HCT116 (cell line): ENCODE measurements around the gene CRYGD. TPM values are rescaled to one million over a fixed set of nuclear protein-coding genes. Genes with fewer than 3 reads are reported as not detected.

Experiments used
- ATAC-seq: fragments of 200-7000 bp; cut with Tn5 transposase; 2 replicates; pipeline ENCODE4 v1.9.1; 2020; ENCODE audit warnings: mild to moderate bottlenecking, moderate library complexity
- BruUV-seq: library from RNA; stranded (reverse); fragments of 400-500 nt; replicated peaks from 2 replicates; lab custom pipeline; 2021; lab: Mats Ljungman, UMichigan
- CTCF ChIA-PET: fragments of 300-600 bp; sonication (Branson Sonifier 250); formaldehyde crosslinking; loops from one replicate; lab custom pipeline; 2021; ENCODE audit warnings: antibody characterized with exemption; lab: Charles Lee
- POLR2A ChIA-PET: fragments of 300-600, 350-600 bp; sonication (Branson Sonifier 250); formaldehyde crosslinking; loops from one replicate; lab custom pipeline; 2021; ENCODE audit warnings: antibody characterized with exemption; lab: Charles Lee
- RAD21 ChIA-PET, 2 experiments: fragments of 300-600 bp; sonication (Branson Sonifier 250); formaldehyde crosslinking; loops; one replicate each; lab custom pipeline; 2023; ENCODE audit warnings: low total read pairs in 2 of 2; ENCODE audit not compliant: uncharacterized antibody in 2 of 2, unreplicated experiment in 2 of 2, low non-redundant PET in 1 of 2; lab: Charles Lee
- DNase-seq: peaks from one replicate; pipeline ENCODE4 v3.0.0-alpha.2; 2010; ENCODE audit warnings: low read depth, low spot score
- H2AFZ ChIP-seq: fragments of 200-600 bp; shearing (Covaris generic), sonication (generic); 2 replicates; pipeline ENCODE4 v1.6.1; 2017; ENCODE audit warnings: low read depth, mixed run types, mixed read lengths, antibody characterized with exemption, low read length; ENCODE audit not compliant: poor library complexity, severe bottlenecking
- H3K27ac ChIP-seq: 2 replicates; pipeline ENCODE4 v1.5.1; 2012; ENCODE audit warnings: low read depth, low read length
- H3K27me3 ChIP-seq: fragments of 200-600 bp; sonication (generic); 2 replicates; pipeline ENCODE4 v1.6.1; 2016; ENCODE audit warnings: mixed run types, low read length, mixed read lengths; ENCODE audit not compliant: insufficient read depth
- H3K36me3 ChIP-seq, 2 experiments: fragments of 200-500 bp in 1 of 2; fragments of 200-600 bp in 1 of 2; sonication (Bioruptor generic) in 1 of 2; sonication (generic) in 1 of 2; 2 replicates each; pipeline versions ENCODE4 v1.5.1 to v1.6.1; 2014 to 2016; ENCODE audit warnings: low read length in 2 of 2, inconsistent platforms in 1 of 2, mixed read lengths in 1 of 2, mixed run types in 1 of 2; ENCODE audit not compliant: insufficient read depth in 2 of 2, control insufficient read depth in 1 of 2
- H3K4me1 ChIP-seq, 2 experiments: fragments of 200-600 bp in 1 of 2; sonication (generic) in 1 of 2; 2 replicates each; pipeline versions ENCODE4 v1.5.1 to v1.6.1; 2012 to 2017; ENCODE audit warnings: low read length in 2 of 2, inconsistent platforms in 1 of 2, mild to moderate bottlenecking in 1 of 2, mixed read lengths in 1 of 2, mixed run types in 1 of 2, moderate library complexity in 1 of 2; ENCODE audit not compliant: insufficient read depth in 2 of 2, control insufficient read depth in 1 of 2
- H3K4me2 ChIP-seq: fragments of 200-600 bp; sonication (generic); 2 replicates; pipeline ENCODE4 v1.6.1; 2017; ENCODE audit warnings: mixed run types, low read length, mixed read lengths
- H3K4me3 ChIP-seq, 2 experiments: fragments of 200-600 bp in 1 of 2; sonication (generic) in 1 of 2; replicated peaks in 1 of 2; 2 replicates each; pipeline ENCODE4 v1.5.1; 2011 to 2016; ENCODE audit warnings: low read length in 2 of 2, control low read depth in 1 of 2, low read depth in 1 of 2, mild to moderate bottlenecking in 1 of 2, mixed read lengths in 1 of 2, mixed run types in 1 of 2
- H3K79me2 ChIP-seq: fragments of 200-600 bp; sonication (generic); 2 replicates; pipeline ENCODE4 v1.6.1; 2017; ENCODE audit warnings: mild to moderate bottlenecking, mixed run types, low read length, moderate library complexity, mixed read lengths; ENCODE audit not compliant: insufficient read depth
- H3K9ac ChIP-seq: fragments of 200-600 bp; sonication (generic); 2 replicates; pipeline ENCODE4 v1.6.1; 2016; ENCODE audit warnings: low read length, mixed read lengths
- H3K9me2 ChIP-seq: fragments of 200-600 bp; sonication (generic), shearing (Covaris generic); 2 replicates; pipeline ENCODE4 v1.6.1; 2017; ENCODE audit warnings: mixed run types, mild to moderate bottlenecking, moderate library complexity; ENCODE audit not compliant: insufficient read depth
- H3K9me3 ChIP-seq, 2 experiments: fragments of 200-500 bp in 1 of 2; fragments of 200-600 bp in 1 of 2; sonication (Bioruptor generic) in 1 of 2; sonication (generic) in 1 of 2; 2 replicates each; pipeline ENCODE4 v1.6.1; 2014 to 2017; ENCODE audit warnings: low read length in 2 of 2, mixed read lengths in 2 of 2, inconsistent platforms in 1 of 2, low read depth in 1 of 2, mild to moderate bottlenecking in 1 of 2, mixed run types in 1 of 2, moderate library complexity in 1 of 2; ENCODE audit not compliant: control insufficient read depth in 1 of 2, insufficient read depth in 1 of 2
- H4K20me1 ChIP-seq: fragments of 200-600 bp; sonication (generic), shearing (Covaris generic); 2 replicates; pipeline ENCODE4 v1.6.1; 2017; ENCODE audit warnings: mixed run types, mild to moderate bottlenecking, moderate library complexity; ENCODE audit not compliant: insufficient read depth
- ATF3 ChIP-seq: IDR thresholded peaks from 2 replicates; pipeline ENCODE4 v1.6.1; 2012
- CEBPB ChIP-seq: IDR thresholded peaks from 2 replicates; pipeline ENCODE4 v1.6.1; 2012; ENCODE audit warnings: low read depth
- EGR1 ChIP-seq: IDR thresholded peaks from 2 replicates; pipeline ENCODE4 v1.6.1; 2012; ENCODE audit warnings: low read depth
- ELF1 ChIP-seq: IDR thresholded peaks from 2 replicates; pipeline ENCODE4 v1.6.1; 2012; ENCODE audit warnings: low read depth, borderline replicate concordance
- EZH2 ChIP-seq: fragments of 200-600 bp; sonication (generic); IDR thresholded peaks from 2 replicates; pipeline ENCODE4 v1.6.1; 2017; ENCODE audit warnings: antibody characterized with exemption, mixed run types
- EZH2phosphoT487 ChIP-seq: fragments of 200-600 bp; IDR thresholded peaks from 2 replicates; pipeline ENCODE4 v1.6.1; 2018; ENCODE audit warnings: antibody characterized with exemption, borderline replicate concordance
- JUND ChIP-seq: IDR thresholded peaks from 2 replicates; pipeline ENCODE4 v1.6.1; 2012
- POLR2A ChIP-seq: IDR thresholded peaks from 2 replicates; pipeline ENCODE4 v1.7.0; 2011; ENCODE audit warnings: borderline replicate concordance; ENCODE audit not compliant: insufficient read depth, insufficient read length; ENCODE audit errors: extremely low read depth
- POLR2AphosphoS5 ChIP-seq: IDR thresholded peaks from 2 replicates; pipeline ENCODE4 v1.6.1; 2011; ENCODE audit warnings: mild to moderate bottlenecking, low read depth, low read length, moderate library complexity
- RAD21 ChIP-seq: IDR thresholded peaks from 2 replicates; pipeline ENCODE4 v1.6.1; 2012; ENCODE audit warnings: low read depth, mild to moderate bottlenecking
- SIN3A ChIP-seq: IDR thresholded peaks from 2 replicates; pipeline ENCODE4 v1.6.1; 2012; ENCODE audit warnings: low read depth
- SP1 ChIP-seq: IDR thresholded peaks from 2 replicates; pipeline ENCODE4 v1.6.1; 2012; ENCODE audit warnings: low read depth
- SRF ChIP-seq: IDR thresholded peaks from 2 replicates; pipeline ENCODE4 v1.6.1; 2012; ENCODE audit warnings: low read depth
- ZFX ChIP-seq: fragments of 450-650 bp; IDR thresholded peaks from 2 replicates; pipeline ENCODE4 v1.6.1; 2017
- ZNF274 ChIP-seq: fragments of 200-500 bp; sonication (Bioruptor generic); IDR thresholded peaks from 2 replicates; pipeline ENCODE4 v1.6.1; 2014; ENCODE audit warnings: mild to moderate bottlenecking, low read depth, low read length, inconsistent platforms
- intact Hi-C: fragments of 100-400 bp; cut with micrococcal nuclease; formaldehyde crosslinking; loops from 2 replicates; pipeline ENCODE4 v1.10.0; 2022
- total RNA-seq: library from RNA; stranded (reverse); gene quantifications from one replicate; pipeline ENCODE4 v1.2.1, GENCODE V29; 2021; ENCODE audit not compliant: unreplicated experiment
- TF ChIP-seq, protein P1 (sequence below), 3 experiments: fragments of 200-600 bp in 1 of 3; sonication (generic) in 1 of 3; IDR thresholded peaks in 2 of 3; conservative IDR thresholded peaks in 1 of 3; 2 replicates each; pipeline ENCODE4 v1.5.1; 2012 to 2017; ENCODE audit warnings: low read depth in 2 of 3, low read length in 2 of 3, antibody characterized with exemption in 1 of 3, borderline replicate concordance in 1 of 3, control low read depth in 1 of 3, mild to moderate bottlenecking in 1 of 3, mixed read lengths in 1 of 3, mixed run types in 1 of 3, moderate library complexity in 1 of 3; ENCODE audit not compliant: insufficient read depth in 1 of 3
- TF ChIP-seq, protein P2 (sequence below): IDR thresholded peaks from 2 replicates; pipeline ENCODE4 v1.6.1; 2011; ENCODE audit warnings: mild to moderate bottlenecking, low read length, moderate library complexity; ENCODE audit not compliant: insufficient replicate concordance; ENCODE audit errors: extremely low read depth
- TF ChIP-seq, protein P3 (sequence below): IDR thresholded peaks from 2 replicates; pipeline ENCODE4 v1.6.1; 2012; ENCODE audit warnings: low read depth
- TF ChIP-seq, protein P4 (sequence below): IDR thresholded peaks from 2 replicates; pipeline ENCODE4 v1.6.1; 2012

Gene CRYGD
- total RNA-seq, 1 experiment from 2014 or later = not detected

GRCh38 chr2:208147759-208148158 is 23.4 kb upstream of the CRYGD start:
- Histone ChIP-seq H3K4me2 (no peak overlapping the region), H3K9me2 (no peaks in the 10 kb centered on the region), H3K27ac (no peak overlapping the region), H3K36me3 (no peaks in the 10 kb centered on the region), H3K4me1 (no peaks in the 10 kb centered on the region), H3K4me3 (no peak overlapping the region), H3K9ac (no peak overlapping the region), H4K20me1 (no peaks in the 10 kb centered on the region), H2AFZ (no peak overlapping the region), H3K9me3 (no peaks in the 10 kb centered on the region), H3K27me3 (no peaks in the 10 kb centered on the region), H3K79me2 (no peaks in the 10 kb centered on the region)
- TF ChIP-seq ZFX (no peak), ZNF274 (no peak), POLR2A (no peak), SIN3A (no peak), ELF1 (no peak), POLR2AphosphoS5 (no peak), RAD21 (no peak), SP1 (no peak), EZH2phosphoT487 (no peak), ATF3 (no peak), EGR1 (no peak), JUND (no peak), EZH2 (no peak), CEBPB (no peak), SRF (no peak)
- TF ChIP-seq, protein P1, sequence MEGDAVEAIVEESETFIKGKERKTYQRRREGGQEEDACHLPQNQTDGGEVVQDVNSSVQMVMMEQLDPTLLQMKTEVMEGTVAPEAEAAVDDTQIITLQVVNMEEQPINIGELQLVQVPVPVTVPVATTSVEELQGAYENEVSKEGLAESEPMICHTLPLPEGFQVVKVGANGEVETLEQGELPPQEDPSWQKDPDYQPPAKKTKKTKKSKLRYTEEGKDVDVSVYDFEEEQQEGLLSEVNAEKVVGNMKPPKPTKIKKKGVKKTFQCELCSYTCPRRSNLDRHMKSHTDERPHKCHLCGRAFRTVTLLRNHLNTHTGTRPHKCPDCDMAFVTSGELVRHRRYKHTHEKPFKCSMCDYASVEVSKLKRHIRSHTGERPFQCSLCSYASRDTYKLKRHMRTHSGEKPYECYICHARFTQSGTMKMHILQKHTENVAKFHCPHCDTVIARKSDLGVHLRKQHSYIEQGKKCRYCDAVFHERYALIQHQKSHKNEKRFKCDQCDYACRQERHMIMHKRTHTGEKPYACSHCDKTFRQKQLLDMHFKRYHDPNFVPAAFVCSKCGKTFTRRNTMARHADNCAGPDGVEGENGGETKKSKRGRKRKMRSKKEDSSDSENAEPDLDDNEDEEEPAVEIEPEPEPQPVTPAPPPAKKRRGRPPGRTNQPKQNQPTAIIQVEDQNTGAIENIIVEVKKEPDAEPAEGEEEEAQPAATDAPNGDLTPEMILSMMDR (IDR thresholded peaks at IDR 0.05 in 2 of 3, conservative IDR thresholded peaks at IDR 0.05 in 1 of 3; ENCODE audit: borderline replicate concordance in 1 of 3, insufficient read depth in 1 of 3, low read depth in 2 of 3, low read length in 2 of 3) = no peak
- TF ChIP-seq, protein P2, sequence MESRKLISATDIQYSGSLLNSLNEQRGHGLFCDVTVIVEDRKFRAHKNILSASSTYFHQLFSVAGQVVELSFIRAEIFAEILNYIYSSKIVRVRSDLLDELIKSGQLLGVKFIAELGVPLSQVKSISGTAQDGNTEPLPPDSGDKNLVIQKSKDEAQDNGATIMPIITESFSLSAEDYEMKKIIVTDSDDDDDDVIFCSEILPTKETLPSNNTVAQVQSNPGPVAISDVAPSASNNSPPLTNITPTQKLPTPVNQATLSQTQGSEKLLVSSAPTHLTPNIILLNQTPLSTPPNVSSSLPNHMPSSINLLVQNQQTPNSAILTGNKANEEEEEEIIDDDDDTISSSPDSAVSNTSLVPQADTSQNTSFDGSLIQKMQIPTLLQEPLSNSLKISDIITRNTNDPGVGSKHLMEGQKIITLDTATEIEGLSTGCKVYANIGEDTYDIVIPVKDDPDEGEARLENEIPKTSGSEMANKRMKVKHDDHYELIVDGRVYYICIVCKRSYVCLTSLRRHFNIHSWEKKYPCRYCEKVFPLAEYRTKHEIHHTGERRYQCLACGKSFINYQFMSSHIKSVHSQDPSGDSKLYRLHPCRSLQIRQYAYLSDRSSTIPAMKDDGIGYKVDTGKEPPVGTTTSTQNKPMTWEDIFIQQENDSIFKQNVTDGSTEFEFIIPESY = no peak
- TF ChIP-seq, protein P3, sequence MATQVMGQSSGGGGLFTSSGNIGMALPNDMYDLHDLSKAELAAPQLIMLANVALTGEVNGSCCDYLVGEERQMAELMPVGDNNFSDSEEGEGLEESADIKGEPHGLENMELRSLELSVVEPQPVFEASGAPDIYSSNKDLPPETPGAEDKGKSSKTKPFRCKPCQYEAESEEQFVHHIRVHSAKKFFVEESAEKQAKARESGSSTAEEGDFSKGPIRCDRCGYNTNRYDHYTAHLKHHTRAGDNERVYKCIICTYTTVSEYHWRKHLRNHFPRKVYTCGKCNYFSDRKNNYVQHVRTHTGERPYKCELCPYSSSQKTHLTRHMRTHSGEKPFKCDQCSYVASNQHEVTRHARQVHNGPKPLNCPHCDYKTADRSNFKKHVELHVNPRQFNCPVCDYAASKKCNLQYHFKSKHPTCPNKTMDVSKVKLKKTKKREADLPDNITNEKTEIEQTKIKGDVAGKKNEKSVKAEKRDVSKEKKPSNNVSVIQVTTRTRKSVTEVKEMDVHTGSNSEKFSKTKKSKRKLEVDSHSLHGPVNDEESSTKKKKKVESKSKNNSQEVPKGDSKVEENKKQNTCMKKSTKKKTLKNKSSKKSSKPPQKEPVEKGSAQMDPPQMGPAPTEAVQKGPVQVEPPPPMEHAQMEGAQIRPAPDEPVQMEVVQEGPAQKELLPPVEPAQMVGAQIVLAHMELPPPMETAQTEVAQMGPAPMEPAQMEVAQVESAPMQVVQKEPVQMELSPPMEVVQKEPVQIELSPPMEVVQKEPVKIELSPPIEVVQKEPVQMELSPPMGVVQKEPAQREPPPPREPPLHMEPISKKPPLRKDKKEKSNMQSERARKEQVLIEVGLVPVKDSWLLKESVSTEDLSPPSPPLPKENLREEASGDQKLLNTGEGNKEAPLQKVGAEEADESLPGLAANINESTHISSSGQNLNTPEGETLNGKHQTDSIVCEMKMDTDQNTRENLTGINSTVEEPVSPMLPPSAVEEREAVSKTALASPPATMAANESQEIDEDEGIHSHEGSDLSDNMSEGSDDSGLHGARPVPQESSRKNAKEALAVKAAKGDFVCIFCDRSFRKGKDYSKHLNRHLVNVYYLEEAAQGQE = no peak
- TF ChIP-seq, protein P4, sequence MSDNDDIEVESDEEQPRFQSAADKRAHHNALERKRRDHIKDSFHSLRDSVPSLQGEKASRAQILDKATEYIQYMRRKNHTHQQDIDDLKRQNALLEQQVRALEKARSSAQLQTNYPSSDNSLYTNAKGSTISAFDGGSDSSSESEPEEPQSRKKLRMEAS = no peak
- DNase-seq (no peak), ATAC-seq (no peak)
- BruUV-seq = no TSS peak
- CTCF ChIA-PET = interaction anchor here (1.3 kb wide), 1 partner anchor 46 kb away, joined by 4 read pairs; no protein-coding TSS in a partner anchor
- RAD21 ChIA-PET = no interaction called here
- intact Hi-C loops = no loop called here
- POLR2A ChIA-PET = no interaction called here
